HG02852 (cell line): ENCODE data around the gene GDA.
A peak's percentile ranks its signal among the peaks of the same experiment; 100 is the strongest.
"Not testable (repeated sequence)": the region's sequence is repeated elsewhere in the genome, so short reads cannot be mapped to it uniquely, and the experiment has no call there.

ENCODE experiments used
- ATAC-seq: cut with Tn5 transposase; IDR thresholded peaks from one replicate; pipeline ENCODE4 v1.9.1; 2021; ENCODE audit warnings: mild to moderate bottlenecking, moderate library complexity; ENCODE audit not compliant: unreplicated experiment

The GDA gene

DNA sequence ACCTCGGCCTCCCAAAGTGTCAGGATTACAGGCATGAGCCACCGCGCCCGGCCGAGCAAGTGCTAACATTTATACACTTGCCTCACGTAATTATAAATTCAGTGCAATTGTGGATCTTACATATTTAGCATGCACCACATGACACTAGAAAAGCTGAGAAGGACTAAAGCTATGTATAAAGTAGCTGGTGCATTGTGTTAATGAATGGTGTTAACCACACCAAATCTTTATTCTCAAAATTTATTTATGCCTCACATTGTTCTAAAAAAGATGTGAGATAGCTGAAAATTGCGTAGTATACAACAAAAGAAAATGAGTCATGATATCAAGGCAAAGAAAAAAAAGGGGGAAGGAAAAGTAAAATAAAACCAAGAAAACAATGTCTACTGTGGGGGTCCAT, 54.8 kb downstream of the GDA start:
- ATAC-seq, result no peak

DNA sequence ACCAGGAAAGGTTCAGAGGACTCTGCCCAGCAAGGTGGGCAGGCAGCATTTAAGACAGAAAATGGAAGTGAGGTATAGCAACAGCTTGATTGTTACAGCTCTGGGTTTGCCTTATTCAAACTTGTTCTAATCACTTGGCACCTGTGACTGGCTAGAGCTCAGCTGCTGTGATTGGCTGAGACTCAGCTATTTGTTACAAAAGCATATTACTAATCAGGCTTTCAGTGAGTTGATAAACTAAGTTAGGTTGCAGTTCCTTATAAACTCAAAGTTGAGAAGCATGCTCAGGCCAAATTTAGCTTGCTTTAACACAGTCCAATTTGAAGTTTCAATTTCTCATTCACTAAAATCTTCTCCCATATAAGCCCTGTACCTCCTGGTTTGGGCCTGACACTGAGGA, 56.3 kb downstream of the GDA start:
- peak; percentile 61 for ATAC-seq

DNA sequence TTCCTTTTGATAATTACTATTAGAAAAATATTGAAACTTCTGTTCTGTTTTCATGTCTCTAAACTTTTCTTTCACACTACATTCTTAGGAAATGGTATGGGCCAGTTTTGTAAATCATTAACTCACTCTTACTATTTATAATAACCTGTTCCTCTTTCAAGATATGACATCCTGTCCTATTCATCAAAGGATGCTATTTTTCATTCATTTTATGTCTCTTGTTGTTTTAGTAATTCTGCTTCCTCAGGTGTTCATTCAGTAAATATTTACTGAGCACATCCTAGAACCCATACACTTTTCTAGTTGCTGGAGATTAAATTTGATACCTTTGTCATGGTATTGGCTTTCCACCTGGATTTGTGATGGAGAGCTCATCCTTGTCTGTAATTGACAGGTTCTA, 58.0 kb downstream of the GDA start:
- ATAC-seq, result no peak

- no peak for ATAC-seq
These were observed 61.3 kb downstream of the GDA start for GRCh38 chr9:72210522-72210921.

DNA sequence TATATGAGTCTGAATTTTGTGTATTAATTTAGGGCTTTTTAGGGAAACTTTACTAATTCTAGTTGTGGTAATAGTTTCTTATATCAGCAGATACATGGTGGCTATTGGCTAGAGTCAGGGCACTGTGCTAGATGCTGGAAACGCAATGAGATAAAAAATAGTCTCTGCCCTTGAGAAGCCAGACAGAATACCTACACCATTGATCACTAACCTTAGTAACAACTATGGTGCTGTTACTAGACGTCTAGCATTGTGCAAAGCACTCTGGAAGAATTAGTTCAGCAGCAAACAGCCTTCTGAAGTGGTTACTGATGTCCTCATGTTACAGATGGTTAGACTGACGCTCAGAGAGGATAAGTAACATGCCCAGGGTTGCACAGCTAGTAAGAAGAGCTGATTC, 61.8 kb downstream of the GDA start:
- no peak for ATAC-seq

DNA sequence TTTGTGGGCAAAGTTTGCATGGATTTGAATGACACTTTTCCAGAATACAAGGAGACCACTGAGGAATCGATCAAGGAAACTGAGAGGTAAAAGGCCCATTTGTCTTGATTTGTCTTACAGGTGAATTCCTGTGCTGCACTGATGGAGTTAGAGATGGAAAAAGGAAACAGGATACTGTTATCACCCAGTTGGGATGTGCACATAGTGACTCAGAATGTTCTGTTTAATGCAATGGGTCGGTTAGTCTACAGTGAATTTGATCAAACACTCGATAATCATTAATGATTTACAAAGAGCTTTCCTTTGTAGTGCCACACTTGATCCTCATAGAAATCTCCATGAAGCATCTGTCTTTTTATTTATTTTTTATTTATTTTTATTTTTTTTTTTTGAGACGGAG, 64.7 kb downstream of the GDA start:
- ATAC-seq, result no peak

DNA sequence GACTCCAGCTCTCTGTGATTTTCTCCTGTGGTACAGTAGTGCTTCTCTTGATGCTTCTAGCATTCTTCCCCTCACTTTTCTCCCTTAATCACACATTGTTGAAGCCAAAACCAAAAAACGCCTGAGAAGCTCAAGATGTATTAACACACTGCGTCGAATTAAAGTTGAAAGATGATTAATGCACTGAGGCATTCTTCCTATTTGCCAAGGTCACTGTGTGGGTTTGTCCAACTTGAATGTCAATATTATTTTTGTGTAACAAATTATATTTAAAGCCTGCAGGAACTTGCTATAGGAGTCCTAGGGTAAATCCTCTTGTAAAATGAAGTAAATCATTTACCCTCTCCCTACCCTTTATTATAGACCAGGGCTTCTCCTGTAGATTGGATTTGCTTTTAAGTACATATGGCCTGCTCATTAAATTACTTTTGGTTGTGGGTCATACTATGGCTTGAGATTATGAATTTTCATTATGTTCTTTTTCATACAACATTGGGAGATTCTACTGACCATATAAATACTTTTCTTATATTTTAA, 68.1 kb downstream of the GDA start:
- ATAC-seq, result no peak

DNA sequence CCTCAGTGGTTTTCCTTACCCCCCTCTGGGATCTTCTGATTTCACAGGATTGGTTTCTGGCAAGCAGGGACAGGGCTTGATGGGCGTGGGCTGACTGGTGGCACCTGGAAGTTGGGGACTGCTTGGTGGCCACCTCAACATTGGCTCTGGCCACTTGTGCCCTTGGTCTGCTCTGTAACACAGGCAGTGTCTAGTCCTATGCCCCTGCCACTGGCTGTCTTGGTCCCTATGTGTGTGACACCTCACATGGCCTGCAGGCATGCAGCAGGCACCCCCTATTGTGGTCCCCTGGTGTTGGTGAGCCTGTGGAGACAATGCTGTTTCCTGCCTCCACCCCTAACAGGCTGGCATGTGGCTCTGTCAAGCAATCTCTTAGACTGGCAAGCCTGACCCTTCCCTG, 71.3 kb downstream of the GDA start:
- ATAC-seq, result no peak

DNA sequence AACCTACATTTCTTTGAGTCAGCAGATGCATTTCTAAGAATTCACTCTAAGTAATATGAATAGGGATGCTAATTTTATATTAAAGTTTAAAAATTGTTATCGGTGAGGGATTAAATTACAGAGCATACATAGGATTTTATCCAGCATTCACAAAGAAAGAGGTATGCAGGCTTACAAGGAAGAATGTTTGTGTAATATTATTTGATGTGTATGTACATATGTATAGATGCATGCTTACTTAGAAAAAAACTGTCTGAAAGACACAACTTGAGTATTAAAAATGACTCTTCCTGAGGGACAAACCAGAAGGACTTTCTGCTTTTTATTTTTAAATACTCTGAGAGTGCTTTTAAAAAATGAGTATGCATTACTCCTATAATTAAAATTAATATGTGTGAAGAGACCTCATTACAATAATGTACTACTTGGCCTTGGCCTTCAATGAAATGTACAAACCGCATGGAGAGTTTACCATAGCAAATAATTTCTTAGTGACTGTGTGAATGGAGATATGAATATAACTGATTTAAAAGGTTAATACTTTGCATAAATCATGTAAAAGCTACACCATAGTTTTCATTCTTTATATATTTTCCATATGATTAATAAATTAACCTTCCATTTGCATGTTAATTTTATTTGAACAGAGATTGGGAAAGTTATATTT, 77.0 kb downstream of the GDA start:
- no peak for ATAC-seq

GRCh38 chr9:72228282-72228681, 79.0 kb downstream of the GDA start:
- ATAC-seq, result no peak

GRCh38 chr9:72232778-72233177, 83.5 kb downstream of the GDA start:
- no peak for ATAC-seq

DNA sequence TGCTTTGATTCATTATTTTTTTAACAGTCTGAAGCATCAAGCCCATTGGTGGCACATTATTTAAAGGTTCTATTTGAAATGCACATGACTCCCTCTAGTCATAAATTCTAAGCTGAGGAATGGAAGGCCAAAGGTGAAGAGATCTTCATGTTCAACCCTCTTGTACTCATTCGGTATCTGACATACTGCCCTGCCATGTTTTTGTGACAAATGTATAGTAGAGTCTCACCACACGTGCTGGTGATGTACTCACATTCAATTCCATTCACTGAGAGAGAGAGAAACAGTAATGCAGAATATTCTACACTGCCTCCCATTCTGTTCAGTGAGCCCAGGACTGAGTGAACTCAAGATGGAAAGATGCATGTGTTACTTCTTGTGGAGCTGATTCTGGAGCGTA, 98.3 kb downstream of the GDA start:
- ATAC-seq, result no peak

DNA sequence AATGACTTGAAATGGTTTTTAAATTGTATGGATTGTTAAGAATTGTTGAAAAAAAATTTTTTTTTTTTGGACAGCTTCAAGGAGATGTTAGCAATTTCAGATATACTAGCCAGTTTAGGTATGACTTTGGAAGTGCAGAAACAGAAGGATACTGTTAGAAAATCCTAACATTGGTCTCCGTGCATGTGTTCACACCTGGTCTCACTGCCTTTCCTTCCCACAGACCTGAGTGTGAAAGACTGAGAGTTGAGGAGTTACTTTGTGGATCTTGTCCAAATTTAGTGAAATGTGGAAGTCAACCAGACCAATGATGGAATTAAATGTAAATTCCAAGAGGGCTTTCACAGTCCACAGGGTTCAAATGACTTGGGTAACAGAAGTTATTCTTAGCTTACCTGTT, 102.3 kb downstream of the GDA start:
- ATAC-seq, result no peak

DNA sequence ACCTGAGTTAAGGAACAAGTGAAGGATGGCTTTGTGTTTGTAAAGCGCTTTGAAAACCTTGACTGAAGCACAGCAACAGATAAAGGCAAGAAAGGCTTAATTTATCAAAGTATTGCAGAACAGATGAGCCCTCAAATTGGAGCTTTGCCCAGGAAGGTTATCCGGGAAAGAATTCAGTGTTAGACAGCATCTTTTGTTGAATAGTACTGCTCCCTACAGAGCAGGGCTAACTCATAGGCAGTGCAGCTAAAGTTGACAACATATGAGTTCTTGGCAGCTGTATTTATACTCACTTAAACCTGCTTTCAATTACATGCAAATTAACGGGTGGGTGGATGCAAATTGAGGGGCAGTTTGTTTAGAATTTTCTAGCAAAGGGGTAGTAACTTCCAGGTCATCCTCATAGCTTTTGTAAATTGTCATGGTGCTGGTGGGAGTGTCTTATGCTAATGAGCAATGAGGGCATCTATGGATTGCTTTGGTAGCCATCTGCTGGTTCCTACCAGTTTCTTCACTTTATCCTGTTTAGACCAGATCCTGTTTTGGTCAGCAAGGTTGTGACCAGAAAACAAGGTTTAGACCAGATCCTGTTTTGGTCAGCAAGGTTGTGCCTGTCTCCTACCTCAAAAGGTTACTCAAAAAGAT, 105.8 kb downstream of the GDA start:
- no peak for ATAC-seq

DNA sequence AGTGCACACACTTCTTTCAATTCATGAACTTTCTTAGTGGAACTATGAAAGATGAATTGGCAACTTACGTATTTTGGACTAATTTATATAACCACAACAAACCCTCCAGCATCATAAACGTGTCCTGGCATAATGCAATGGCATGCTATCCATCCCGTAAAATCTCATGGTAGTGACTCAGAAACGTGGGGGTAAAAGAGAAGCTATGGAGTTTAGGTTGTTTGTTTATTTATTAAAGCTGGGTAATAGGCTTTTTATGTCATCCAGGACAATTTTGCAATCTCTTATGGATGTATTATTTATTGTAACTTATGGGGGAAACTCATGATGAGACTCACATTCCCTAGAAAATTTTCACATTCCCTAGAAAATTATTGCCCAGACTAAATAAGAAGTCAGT, 106.3 kb downstream of the GDA start:
- no peak for ATAC-seq

GRCh38 chr9:72256931-72257330, 107.7 kb downstream of the GDA start:
- no peak for ATAC-seq

GRCh38 chr9:72257814-72258213, 108.6 kb downstream of the GDA start:
- no peak for ATAC-seq

DNA sequence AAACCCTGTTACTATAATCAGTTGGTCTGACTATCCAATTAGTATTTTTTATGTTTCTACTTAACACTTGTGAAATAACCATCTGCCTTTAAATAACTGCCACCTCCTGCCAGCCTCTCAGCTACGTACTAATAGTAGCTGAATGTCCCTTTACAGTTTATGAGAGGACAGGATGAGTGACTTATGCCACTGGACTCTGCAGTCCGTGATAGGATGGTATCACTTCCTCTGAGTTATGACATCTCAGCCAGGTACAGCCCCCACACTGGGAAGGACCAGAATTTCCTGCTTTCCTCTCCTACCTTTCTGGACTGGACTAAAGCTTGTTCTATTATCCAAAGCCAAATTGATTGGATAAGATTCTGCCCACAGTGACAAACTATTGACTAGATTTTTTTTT, 112.8 kb downstream of the GDA start:
- no peak for ATAC-seq

- ATAC-seq, result no peak
These were observed 114.3 kb downstream of the GDA start for GRCh38 chr9:72263572-72263971.

GRCh38 chr9:72268961-72269360, 119.7 kb downstream of the GDA start:
- ATAC-seq, result no peak

- ATAC-seq, result not testable (repeated sequence)
These were observed 121.1 kb downstream of the GDA start for GRCh38 chr9:72270359-72270758.

DNA sequence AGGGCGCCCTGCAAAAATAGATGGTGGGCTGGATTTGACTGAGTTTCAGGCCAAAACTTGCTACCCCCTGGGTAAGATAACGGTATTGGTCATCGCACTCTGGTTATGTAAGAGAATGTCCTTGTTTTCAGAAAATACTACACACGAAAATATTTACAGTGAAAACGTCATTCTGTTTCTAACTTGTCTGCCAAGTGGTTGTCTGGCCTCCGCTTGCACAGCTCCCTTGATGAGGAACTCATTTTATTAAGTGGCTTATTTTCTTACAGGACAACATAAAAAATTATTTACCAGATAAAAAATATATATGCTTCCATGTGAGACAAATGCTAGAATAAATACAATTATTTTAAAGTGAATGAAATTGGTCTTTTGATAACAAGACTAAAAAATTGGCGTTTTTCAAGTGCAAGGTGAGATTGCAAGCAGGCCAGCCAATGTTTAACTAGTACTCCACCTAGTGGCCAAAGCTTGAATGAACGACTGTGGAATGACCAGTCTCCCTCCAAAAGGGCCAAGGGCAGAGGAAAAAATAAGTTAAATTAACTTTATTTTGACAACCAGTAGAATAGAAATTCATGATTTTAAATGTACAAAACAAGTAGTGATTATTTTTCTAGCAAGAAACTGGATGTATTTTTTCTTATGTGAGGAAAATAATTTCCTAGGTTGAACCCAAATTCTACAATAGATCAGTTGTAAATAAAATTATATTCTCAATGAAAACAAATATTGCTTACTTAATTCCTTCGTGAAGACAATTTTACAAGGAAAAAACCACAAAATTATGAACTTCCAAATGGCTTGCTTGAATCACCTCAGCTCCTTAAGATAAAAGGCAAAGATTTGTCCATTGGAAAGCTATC, 122.6 kb downstream of the GDA start:
- peak; percentile 76 for ATAC-seq
